T follicular helper cell (primary cell): ENCODE results near the gene CBR3.

Source experiments
- DNase-seq: peaks from one replicate; pipeline ENCODE4 v3.0.0-alpha.2; 2020; ENCODE audit warnings: low read depth

CBR3 gene

GRCh38 chr21:36155603-36156338, 20.9 kb downstream of the CBR3 start:
- DNase-seq = no peak

DNA sequence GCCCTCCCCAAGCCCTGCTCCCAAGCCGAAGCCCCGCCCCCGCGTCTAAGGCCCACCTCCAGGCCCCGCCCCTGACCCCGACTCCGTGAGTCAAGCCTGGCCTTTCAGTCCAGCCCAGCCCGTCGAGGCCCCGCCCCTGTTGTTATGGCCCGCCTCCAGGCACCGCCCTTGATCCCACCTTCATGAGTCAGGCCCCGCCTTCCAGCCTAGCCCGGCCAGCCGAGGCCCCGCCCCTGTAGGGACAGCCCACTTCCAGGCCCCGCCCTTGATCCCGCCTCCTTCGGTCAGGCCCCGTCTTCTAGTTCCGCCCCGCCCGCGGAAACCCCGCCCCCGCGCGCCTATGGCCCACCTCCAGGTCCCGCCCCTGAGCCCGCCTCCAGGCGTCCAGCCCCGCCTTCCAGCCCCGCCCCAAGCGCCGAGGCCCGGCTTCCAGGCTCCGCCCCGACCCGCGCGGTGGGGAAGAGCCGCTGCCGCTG, 21.5 kb downstream of the CBR3 start:
- peak; percentile 100 for DNase-seq

- peak; percentile 9 for DNase-seq
Observed at GRCh38 chr21:36156815-36157670, 22.2 kb downstream of the CBR3 start, which contains the start of gene DOP1B. Gene DOP1B (plus strand): TSS chr21:36156824. CDS start chr21:36164734, 7,910 bp downstream.

DNA sequence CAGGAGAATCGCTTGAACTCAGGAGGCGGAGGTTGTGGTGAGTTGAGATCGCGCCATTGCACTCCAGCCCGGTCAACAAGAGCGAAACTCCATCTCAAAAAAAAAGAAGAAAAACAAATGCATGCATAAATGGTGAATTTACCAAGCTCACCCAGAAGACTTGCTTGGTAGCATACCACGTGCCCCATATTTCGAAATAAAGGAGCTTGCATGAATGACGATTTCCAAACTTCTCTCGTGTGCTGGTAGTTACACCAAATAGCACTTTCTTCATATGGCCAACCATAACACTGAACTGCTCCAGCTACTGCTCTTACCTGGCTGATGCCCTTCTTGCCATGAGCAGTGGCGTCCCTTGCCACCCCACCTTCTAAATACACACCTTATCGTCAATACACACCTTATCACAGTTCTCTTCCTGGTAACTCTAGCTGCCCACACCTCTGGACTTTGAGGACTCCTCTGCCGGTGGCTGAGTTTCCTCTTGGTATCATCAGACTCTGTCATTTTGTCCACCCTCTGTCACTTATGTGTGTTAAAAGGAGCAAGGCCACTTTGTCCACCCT, 24.6 kb downstream of the CBR3 start:
- DNase-seq = no peak

DNA sequence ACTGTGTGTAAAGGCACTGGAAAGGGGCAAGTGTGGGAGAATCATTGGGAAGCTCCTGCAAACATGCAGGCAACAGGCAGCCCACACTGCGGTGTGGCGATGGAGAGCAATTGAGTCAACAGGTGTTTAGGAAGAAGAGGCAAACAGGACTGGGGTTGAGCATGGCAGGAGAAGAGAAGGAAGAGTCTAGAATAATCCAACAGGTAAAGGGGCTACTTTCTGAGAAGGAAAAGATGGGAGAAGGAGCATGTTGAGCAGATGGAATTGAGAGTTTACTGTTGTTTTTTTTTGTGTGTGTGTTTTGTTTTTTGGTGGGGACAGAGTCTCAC, 25.9 kb downstream of the CBR3 start:
- DNase-seq = no peak

DNA sequence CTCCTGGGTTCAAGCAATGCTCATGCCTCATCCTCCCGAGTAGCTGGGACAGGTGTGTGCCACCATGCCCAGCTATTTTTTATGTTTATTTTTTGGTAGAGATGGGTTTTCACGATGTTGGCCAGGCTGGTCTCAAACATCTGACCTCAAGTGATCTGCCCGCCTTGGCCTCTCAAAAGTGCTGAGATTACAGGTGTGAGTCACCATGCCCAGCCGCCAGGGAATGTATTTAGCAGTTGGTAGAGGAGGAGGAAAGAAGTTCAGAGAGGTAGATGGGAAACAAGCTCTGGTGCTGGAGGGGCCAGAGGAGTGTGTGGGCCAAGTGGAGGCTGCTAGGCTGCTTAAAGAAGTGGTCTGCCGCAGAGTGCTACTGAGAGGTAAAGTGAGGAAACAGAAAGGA, 27.8 kb downstream of the CBR3 start:
- no peak for DNase-seq

DNA sequence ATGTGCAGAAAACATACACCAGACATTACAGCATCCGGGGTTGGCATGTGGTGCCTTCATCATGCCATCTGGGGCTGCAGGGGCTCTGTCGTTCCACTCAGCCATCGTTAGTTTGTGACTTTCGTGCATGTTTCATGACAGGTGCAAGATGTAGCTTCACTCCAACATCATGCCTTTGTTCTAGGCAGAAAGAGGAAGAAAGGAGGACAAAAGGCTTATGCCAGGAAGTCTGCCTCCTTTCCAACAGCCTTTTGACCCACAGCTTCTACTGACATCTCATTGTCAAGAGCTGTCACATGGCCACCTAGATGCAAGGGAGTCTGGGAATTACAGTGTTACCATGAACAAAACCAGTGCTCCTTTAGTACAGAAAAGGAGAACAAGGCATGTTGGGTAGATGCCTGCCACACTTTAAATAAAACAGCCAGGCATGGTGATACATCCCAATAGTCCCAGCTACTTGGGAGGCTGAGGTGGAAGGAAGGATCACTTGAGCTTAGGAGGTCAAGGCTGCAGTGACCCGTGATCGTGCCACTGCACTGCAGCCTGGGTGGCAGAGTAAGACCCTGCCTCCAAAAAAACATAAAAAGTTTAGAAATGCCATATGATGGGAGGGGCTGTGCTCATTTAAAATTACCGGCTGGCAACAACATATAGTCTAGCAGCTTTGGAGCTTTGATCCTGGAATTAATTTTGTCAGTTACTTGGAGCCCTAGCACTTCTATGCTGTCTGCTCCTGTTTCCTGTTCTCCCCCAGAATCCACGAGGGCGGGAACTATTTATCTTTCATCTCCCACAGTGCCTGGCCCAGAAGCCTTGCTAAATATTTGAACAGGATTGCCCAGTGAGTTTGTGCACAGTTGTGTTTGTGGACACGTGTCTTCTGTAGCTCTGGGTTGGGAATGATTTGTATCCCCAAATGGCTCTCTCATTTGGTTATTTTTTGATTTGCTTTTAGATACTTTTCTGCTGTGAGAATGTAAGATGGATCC, 29.2 kb downstream of the CBR3 start:
- DNase-seq = no peak

- no peak for DNase-seq
Observed at GRCh38 chr21:36165356-36165755, 30.5 kb downstream of the CBR3 start.

DNA sequence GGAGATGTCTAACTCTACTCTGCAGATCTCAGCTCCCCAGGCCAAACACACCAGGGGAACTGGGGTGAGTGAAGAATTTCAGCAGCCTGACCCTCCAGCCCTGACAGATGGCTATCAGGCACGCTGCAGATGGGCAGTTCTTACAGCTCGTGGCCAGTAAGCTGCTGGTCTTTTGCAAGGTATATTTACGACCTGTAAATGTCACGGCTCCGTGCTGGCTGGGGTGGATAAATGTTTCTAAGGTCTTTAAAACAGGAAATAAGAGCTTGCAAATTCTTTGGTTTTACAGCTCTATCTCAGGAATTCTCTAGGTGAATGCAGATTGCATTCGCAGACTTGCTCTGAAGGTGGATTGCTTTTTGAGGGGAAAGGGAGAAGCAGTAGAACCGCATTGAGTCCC, 31.8 kb downstream of the CBR3 start:
- no peak for DNase-seq

- DNase-seq = no peak
Observed at GRCh38 chr21:36167541-36167940, 32.7 kb downstream of the CBR3 start.

DNA sequence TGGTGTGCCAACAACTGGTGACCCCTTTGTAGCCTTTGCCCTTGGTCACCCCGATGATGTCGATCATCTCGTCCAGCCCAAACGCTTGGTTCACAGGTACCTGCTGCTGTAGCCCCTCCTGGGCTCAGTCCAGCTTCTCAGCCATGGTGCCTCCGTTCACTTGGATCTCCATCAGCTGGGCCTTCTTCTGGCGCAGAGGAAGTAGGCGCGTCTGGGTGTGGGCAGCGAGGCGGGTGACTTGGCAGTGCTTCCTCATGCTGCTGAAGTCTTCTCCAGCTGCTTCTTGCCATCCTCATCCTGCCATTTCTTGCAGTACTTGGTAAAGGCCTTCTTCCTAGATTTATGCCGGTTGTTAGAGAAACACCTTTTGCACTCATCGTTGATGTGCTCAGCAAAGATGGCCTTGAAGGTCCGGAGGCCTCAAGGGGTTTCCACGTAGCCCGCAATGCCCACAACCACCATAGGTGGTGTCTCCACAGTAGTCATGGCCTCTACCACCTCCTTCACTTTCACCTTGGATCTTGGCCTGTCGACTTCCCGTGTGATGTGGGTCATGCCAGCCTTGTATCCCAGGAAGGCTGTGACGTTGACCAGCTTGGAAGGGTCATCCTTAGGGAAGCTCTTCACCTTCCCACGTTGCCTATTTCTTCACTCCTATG, 34.7 kb downstream of the CBR3 start:
- DNase-seq = no peak

GRCh38 chr21:36170823-36171222, 35.9 kb downstream of the CBR3 start:
- DNase-seq = no peak

GRCh38 chr21:36171336-36171735, 36.5 kb downstream of the CBR3 start:
- no peak for DNase-seq

- no peak for DNase-seq
Observed at GRCh38 chr21:36171741-36172331, 37.0 kb downstream of the CBR3 start.

- no peak for DNase-seq
Observed at GRCh38 chr21:36174780-36175179, 39.9 kb downstream of the CBR3 start.

GRCh38 chr21:36175771-36176565, 41.1 kb downstream of the CBR3 start:
- no peak for DNase-seq

DNA sequence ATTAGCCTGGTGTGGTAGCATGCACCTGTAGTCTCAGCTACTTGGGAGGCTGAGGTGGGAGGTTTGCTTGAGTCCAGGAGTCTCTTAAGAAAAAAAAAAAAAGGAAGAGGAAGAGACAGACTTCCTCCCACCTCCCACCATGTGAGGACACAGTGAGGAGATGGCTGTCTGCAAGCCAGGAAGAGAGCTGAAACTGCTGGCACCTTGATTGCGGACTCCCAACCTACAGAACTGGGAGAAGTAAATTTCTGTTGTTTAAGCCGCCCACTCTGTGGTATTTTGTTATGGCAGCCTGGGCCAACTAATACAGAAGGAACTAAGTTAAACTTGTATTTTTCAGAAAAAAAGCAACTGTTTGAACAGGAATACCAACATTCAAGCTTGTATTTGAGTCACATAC, 43.5 kb downstream of the CBR3 start:
- no peak for DNase-seq

GRCh38 chr21:36179145-36179544, 44.3 kb downstream of the CBR3 start:
- DNase-seq = no peak

GRCh38 chr21:36180963-36181362, 46.1 kb downstream of the CBR3 start:
- no peak for DNase-seq
